ENCODE results near the gene MPG.

DNA sequence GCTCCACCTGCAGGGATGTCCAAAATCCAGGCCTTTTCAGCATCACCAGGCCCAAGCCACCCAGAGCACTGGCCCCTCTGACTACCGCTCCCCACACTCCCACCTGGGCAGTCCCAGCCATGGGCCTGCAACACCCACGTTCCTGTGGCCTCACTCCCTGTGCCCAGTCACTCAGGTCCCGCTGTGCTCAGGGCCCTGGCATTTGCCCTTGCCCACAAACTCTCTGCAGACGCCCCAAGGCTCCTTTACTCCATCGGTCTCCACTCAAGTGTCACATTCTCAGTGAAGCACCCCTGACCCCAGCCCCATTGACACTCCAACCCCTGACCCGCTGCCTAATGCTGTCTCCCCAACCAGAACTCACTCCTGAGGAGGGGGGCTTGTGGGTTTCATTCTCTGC, 23.6 kb downstream of the MPG start:
- no peak for TF ChIP-seq REST (IDR thresholded peaks at IDR 0.05; ENCODE audit: insufficient read depth in 1 of 2, low read depth in 2 of 2, low read length in 1 of 2)
- no peak for TF ChIP-seq SIN3A (IDR thresholded peaks at IDR 0.05; ENCODE audit: borderline replicate concordance, insufficient read depth, low read depth, low read length)
- TF ChIP-seq, protein P1, sequence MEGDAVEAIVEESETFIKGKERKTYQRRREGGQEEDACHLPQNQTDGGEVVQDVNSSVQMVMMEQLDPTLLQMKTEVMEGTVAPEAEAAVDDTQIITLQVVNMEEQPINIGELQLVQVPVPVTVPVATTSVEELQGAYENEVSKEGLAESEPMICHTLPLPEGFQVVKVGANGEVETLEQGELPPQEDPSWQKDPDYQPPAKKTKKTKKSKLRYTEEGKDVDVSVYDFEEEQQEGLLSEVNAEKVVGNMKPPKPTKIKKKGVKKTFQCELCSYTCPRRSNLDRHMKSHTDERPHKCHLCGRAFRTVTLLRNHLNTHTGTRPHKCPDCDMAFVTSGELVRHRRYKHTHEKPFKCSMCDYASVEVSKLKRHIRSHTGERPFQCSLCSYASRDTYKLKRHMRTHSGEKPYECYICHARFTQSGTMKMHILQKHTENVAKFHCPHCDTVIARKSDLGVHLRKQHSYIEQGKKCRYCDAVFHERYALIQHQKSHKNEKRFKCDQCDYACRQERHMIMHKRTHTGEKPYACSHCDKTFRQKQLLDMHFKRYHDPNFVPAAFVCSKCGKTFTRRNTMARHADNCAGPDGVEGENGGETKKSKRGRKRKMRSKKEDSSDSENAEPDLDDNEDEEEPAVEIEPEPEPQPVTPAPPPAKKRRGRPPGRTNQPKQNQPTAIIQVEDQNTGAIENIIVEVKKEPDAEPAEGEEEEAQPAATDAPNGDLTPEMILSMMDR (IDR thresholded peaks at IDR 0.05) = no peak
- no peak for TF ChIP-seq POLR2AphosphoS5 (IDR thresholded peaks at IDR 0.05; ENCODE audit: low read depth, low read length)
- TF ChIP-seq TCF7L2 (IDR thresholded peaks at IDR 0.05; ENCODE audit: low read depth, low read length) = no peak
